ENCODE data around the gene SEPTIN8. TPM values are rescaled to one million over a fixed set of nuclear protein-coding genes. Genes with fewer than 3 reads are reported as not detected.
"Not testable (repeated sequence)": the region's sequence is repeated elsewhere in the genome, so short reads cannot be mapped to it uniquely, and the experiment has no call there.

Gene SEPTIN8
- total RNA-seq, 1 experiment from 2014 or later, result 38.2 TPM

- DNase-seq; H3K27ac Mint-ChIP-seq; H3K56ac ChIP-seq (ENCODE audit: insufficient read length, low read depth, low read length); H3K79me1 ChIP-seq (ENCODE audit: insufficient read depth, low read depth, low read length, poor library complexity, severe bottlenecking); H3K23ac ChIP-seq (ENCODE audit: insufficient read length, low read depth, low read length); H3K4me1 ChIP-seq (ENCODE audit: insufficient read depth, low read length); H4K20me1 ChIP-seq (ENCODE audit: control insufficient read depth, insufficient read depth, insufficient read length); H4K91ac ChIP-seq (ENCODE audit: insufficient read length, low read depth, low read length); H2BK12ac ChIP-seq (ENCODE audit: insufficient read length, low read depth, low read length); H3K9me3 Mint-ChIP-seq; H2AK5ac ChIP-seq (ENCODE audit: insufficient read length, low read length); H3K9me3 ChIP-seq (ENCODE audit: control insufficient read depth, low read depth, low read length); H2BK15ac ChIP-seq (ENCODE audit: low read depth, low read length); H2BK20ac ChIP-seq (ENCODE audit: low read depth, low read length, poor library complexity, severe bottlenecking); H3K9ac ChIP-seq (ENCODE audit: extremely low read depth, insufficient read length, low read length); H3K23me2 ChIP-seq (ENCODE audit: insufficient read length, low read depth, low read length, poor library complexity, severe bottlenecking); H2AFZ ChIP-seq (ENCODE audit: low read length); H3K36me3 Mint-ChIP-seq (ENCODE audit: insufficient read depth in 1 of 3, low read depth in 3 of 3); H3K27ac ChIP-seq (ENCODE audit: insufficient read length, low read depth, low read length); H3K4me3 Mint-ChIP-seq; H3K79me2 ChIP-seq (ENCODE audit: insufficient read depth, low read length); H2BK120ac ChIP-seq (ENCODE audit: low read depth, low read length, poor library complexity, severe bottlenecking); H4K8ac ChIP-seq (replicated peaks; ENCODE audit: insufficient read length, low read depth, low read length); H2BK5ac ChIP-seq (ENCODE audit: insufficient read length, low read length); H3K14ac ChIP-seq (ENCODE audit: insufficient read depth, low read length); H3T11ph ChIP-seq (ENCODE audit: low read length); H3K4ac ChIP-seq (ENCODE audit: low read depth, low read length); H3K4me2 ChIP-seq (ENCODE audit: insufficient read depth, insufficient read length, low read length); H4K5ac ChIP-seq (ENCODE audit: insufficient read length, low read depth, low read length); H3K27me3 ChIP-seq (ENCODE audit: insufficient read depth, low read length); H3K18ac ChIP-seq (ENCODE audit: insufficient read length, low read depth, low read length): not testable (repeated sequence)
- H3K4me1 Mint-ChIP-seq, result peaks cover 9 to 16% of the 10 kb centered on the region in 2 experiments
- peaks cover 48% of the 10 kb centered on the region for H3K27me3 Mint-ChIP-seq (ENCODE audit: low read depth)
- no CpG with 5 or more reads among the region's 6 CpGs for WGBS (ENCODE audit: extremely low coverage, insufficient read length, low lambda C conversion rate)
Measured at GRCh38 chr5:132805872-132806271, 28.8 kb upstream of the SEPTIN8 start.

GRCh38 chr5:132804219-132804618, 27.2 kb upstream of the SEPTIN8 start:
- not testable (repeated sequence) for H2BK120ac ChIP-seq (ENCODE audit: low read depth, low read length, poor library complexity, severe bottlenecking); H3K79me1 ChIP-seq (ENCODE audit: insufficient read depth, low read depth, low read length, poor library complexity, severe bottlenecking); H3K4me2 ChIP-seq (ENCODE audit: insufficient read depth, insufficient read length, low read length); H2BK20ac ChIP-seq (ENCODE audit: low read depth, low read length, poor library complexity, severe bottlenecking); H3K23me2 ChIP-seq (ENCODE audit: insufficient read length, low read depth, low read length, poor library complexity, severe bottlenecking); H3K27ac ChIP-seq (ENCODE audit: insufficient read length, low read depth, low read length); H3K9me3 ChIP-seq (ENCODE audit: control insufficient read depth, low read depth, low read length); H3K18ac ChIP-seq (ENCODE audit: insufficient read length, low read depth, low read length); H3K4me3 Mint-ChIP-seq; H2BK15ac ChIP-seq (ENCODE audit: low read depth, low read length); H3K4ac ChIP-seq (ENCODE audit: low read depth, low read length); H4K20me1 ChIP-seq (ENCODE audit: control insufficient read depth, insufficient read depth, insufficient read length); H3K79me2 ChIP-seq (ENCODE audit: insufficient read depth, low read length); H3T11ph ChIP-seq (ENCODE audit: low read length); H3K27ac Mint-ChIP-seq; H3K56ac ChIP-seq (ENCODE audit: insufficient read length, low read depth, low read length); H3K9me3 Mint-ChIP-seq; H3K14ac ChIP-seq (ENCODE audit: insufficient read depth, low read length); DNase-seq; H3K36me3 Mint-ChIP-seq (ENCODE audit: insufficient read depth in 1 of 3, low read depth in 3 of 3); H2AK5ac ChIP-seq (ENCODE audit: insufficient read length, low read length); H2BK5ac ChIP-seq (ENCODE audit: insufficient read length, low read length); H4K8ac ChIP-seq (replicated peaks; ENCODE audit: insufficient read length, low read depth, low read length); H2BK12ac ChIP-seq (ENCODE audit: insufficient read length, low read depth, low read length); H3K4me1 ChIP-seq (ENCODE audit: insufficient read depth, low read length); H4K5ac ChIP-seq (ENCODE audit: insufficient read length, low read depth, low read length); H3K9ac ChIP-seq (ENCODE audit: extremely low read depth, insufficient read length, low read length); H4K91ac ChIP-seq (ENCODE audit: insufficient read length, low read depth, low read length); H3K23ac ChIP-seq (ENCODE audit: insufficient read length, low read depth, low read length); H3K27me3 ChIP-seq (ENCODE audit: insufficient read depth, low read length); H2AFZ ChIP-seq (ENCODE audit: low read length)
- no CpG with 5 or more reads among the region's 1 CpG for WGBS (ENCODE audit: extremely low coverage, insufficient read length, low lambda C conversion rate)
- Mint-ChIP-seq H3K4me1 (peaks cover 9 to 15% of the 10 kb centered on the region in 2 experiments), H3K27me3 (ENCODE audit: low read depth) (peaks cover 32% of the 10 kb centered on the region)

Measured in H9 (cell line).